Measurements from ENCODE around the gene KANSL1. TPM values are rescaled to one million over a fixed set of nuclear protein-coding genes. Genes with fewer than 3 reads are reported as not detected.

Gene KANSL1
- polyA plus RNA-seq, 3 donors = 3.1 to 31.9 (median 4.6) TPM

- Histone ChIP-seq H3K4me2 (replicated peaks; ENCODE audit: extremely low read depth, low read length, poor library complexity, severe bottlenecking) (no peak overlapping the region), H3K27me3 (ENCODE audit: control insufficient read depth in 2 of 2, insufficient read depth in 2 of 2, low read length in 2 of 2) (no peaks in the 10 kb centered on the region), H3K9me3 (replicated peaks in 1 of 2; ENCODE audit: control insufficient read depth in 1 of 2, insufficient read depth in 1 of 2, low read length in 2 of 2) (no peaks in the 10 kb centered on the region), H3K4me1 (ENCODE audit: control insufficient read depth in 1 of 2, insufficient read depth in 2 of 2, low read length in 2 of 2) (no peaks in the 10 kb centered on the region), H3K36me3 (replicated peaks in 1 of 2; ENCODE audit: control insufficient read depth in 1 of 2, insufficient read depth in 2 of 2, low read length in 2 of 2) (peaks cover 37 to 77% of the 10 kb centered on the region in 2 donors), H3K27ac (ENCODE audit: low read depth in 1 of 2, low read length in 2 of 2) (no peak overlapping the region), H3K9ac (ENCODE audit: insufficient read depth, low read length, poor library complexity, severe bottlenecking) (no peak overlapping the region), H3K4me3 (replicated peaks in 1 of 3; ENCODE audit: low read depth in 2 of 3, low read length in 3 of 3) (no peak overlapping the region), H4K20me1 (ENCODE audit: insufficient read depth, low read length) (peaks cover 64% of the 10 kb centered on the region), H3K79me2 (ENCODE audit: insufficient read depth, low read length) (peaks cover 11% of the 10 kb centered on the region), H2AFZ (ENCODE audit: insufficient read depth, low read depth, low read length, poor library complexity, severe bottlenecking) (no peak overlapping the region)
- no peak for DNase-seq
- WGBS (ENCODE audit: insufficient coverage) = 100% methylated on average over 2 of the region's 4 CpGs
- Mint-ChIP-seq H3K9me3 (no peaks in the 10 kb centered on the region), H3K4me1 (peaks cover 3% of the 10 kb centered on the region), H3K27me3 (ENCODE audit: low read depth in 3 of 3) (no peaks in the 10 kb centered on the region), H3K36me3 (peaks cover 41 to 54% of the 10 kb centered on the region in 2 donors), H3K27ac (peak overlapping the region in 1 of 7 donors; percentile 16), H3K4me3 (no peak overlapping the region)
- TF ChIP-seq CTCF (IDR thresholded peaks at IDR 0.05) = no peak
- intact Hi-C loops (cut with micrococcal nuclease) = loop anchor here in 1 of 2 donors (10.0 kb wide), 1 partner anchor 137 kb away; the partner anchor contains the start of gene KANSL1
These were observed 135.9 kb downstream of the KANSL1 start for GRCh38 chr17:46057366-46057765.

GRCh38 chr17:46056800-46057304, 136.4 kb downstream of the KANSL1 start:
- no peak overlapping the region for H3K9ac ChIP-seq (ENCODE audit: insufficient read depth, low read length, poor library complexity, severe bottlenecking)
- H3K36me3 ChIP-seq (replicated peaks in 1 of 2; ENCODE audit: control insufficient read depth in 1 of 2, insufficient read depth in 2 of 2, low read length in 2 of 2) = peaks cover 41 to 77% of the 10 kb centered on the region in 2 donors
- H3K4me1 ChIP-seq (ENCODE audit: control insufficient read depth in 1 of 2, insufficient read depth in 2 of 2, low read length in 2 of 2) = no peaks in the 10 kb centered on the region
- H3K4me2 ChIP-seq (replicated peaks; ENCODE audit: extremely low read depth, low read length, poor library complexity, severe bottlenecking) = no peak overlapping the region
- Mint-ChIP-seq H3K4me3 (no peak overlapping the region), H3K27me3 (ENCODE audit: low read depth in 3 of 3) (no peaks in the 10 kb centered on the region), H3K27ac (peak overlapping the region in 4 of 7 donors; percentile 2 to 47 (median 18)), H3K4me1 (peaks cover 3% of the 10 kb centered on the region), H3K36me3 (peaks cover 43 to 55% of the 10 kb centered on the region in 2 donors), H3K9me3 (no peaks in the 10 kb centered on the region)
- H3K27ac ChIP-seq (ENCODE audit: low read depth in 1 of 2, low read length in 2 of 2) = no peak overlapping the region
- DNase-seq = no peak
- no peak overlapping the region for H2AFZ ChIP-seq (ENCODE audit: insufficient read depth, low read depth, low read length, poor library complexity, severe bottlenecking)
- H4K20me1 ChIP-seq (ENCODE audit: insufficient read depth, low read length) = peaks cover 64% of the 10 kb centered on the region
- WGBS (ENCODE audit: insufficient coverage) = no CpG with 5 or more reads among the region's 4 CpGs
- no peaks in the 10 kb centered on the region for H3K27me3 ChIP-seq (ENCODE audit: control insufficient read depth in 2 of 2, insufficient read depth in 2 of 2, low read length in 2 of 2)
- H3K79me2 ChIP-seq (ENCODE audit: insufficient read depth, low read length) = peaks cover 11% of the 10 kb centered on the region
- intact Hi-C loops (cut with micrococcal nuclease) = loop anchor here in 1 of 2 donors (10.0 kb wide), 1 partner anchor 138 kb away; the partner anchor contains the start of gene KANSL1
- no peak overlapping the region for H3K4me3 ChIP-seq (replicated peaks in 1 of 3; ENCODE audit: low read depth in 2 of 3, low read length in 3 of 3)
- H3K9me3 ChIP-seq (replicated peaks in 1 of 2; ENCODE audit: control insufficient read depth in 1 of 2, insufficient read depth in 1 of 2, low read length in 2 of 2) = no peaks in the 10 kb centered on the region
- no peak for TF ChIP-seq CTCF (IDR thresholded peaks at IDR 0.05)

All from CD14-positive monocyte (primary cell).